Coronary artery (tissue), 2 donors: ENCODE measurements around the gene LGALS14.

ENCODE experiments used
- DNase-seq: peaks from one replicate; pipeline ENCODE4 v3.0.0-alpha.2; 2017; ENCODE audit warnings: low spot score
- H3K27ac ChIP-seq, 2 donors: fragments of 200-600 bp; sonication (generic); one replicate each; pipeline ENCODE4 v1.5.1; 2016 to 2019
- H3K4me3 ChIP-seq: fragments of 200-600 bp; sonication (generic); 2 replicates; pipeline ENCODE4 v1.5.1; 2016; ENCODE audit warnings: mild to moderate bottlenecking, moderate library complexity
- CTCF ChIP-seq: fragments of 200-600 bp; sonication (generic); IDR thresholded peaks from one replicate; pipeline ENCODE4 v1.5.1; 2019; ENCODE audit warnings: antibody characterized with exemption

Gene LGALS14

DNA sequence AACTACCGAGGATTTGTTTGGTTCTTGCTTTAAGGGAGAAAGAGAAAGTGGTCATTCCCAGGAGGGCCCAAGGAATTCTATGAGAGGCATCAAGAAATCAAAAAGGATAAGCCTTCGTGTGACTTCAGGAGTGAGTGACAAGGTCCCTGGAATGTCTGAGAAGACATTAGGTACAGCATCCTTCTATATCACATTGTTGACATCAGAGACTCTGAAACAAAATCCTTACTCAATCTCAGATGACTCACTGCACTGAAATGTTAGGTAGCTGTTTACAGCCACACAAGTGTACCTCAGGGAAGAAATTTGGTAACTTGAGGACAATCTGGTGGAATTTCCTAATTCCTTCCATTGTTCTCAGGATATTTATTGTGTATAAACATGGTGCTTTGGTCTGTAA, 7.9 kb upstream of the LGALS14 start:
- TF ChIP-seq CTCF, result no peak
- Histone ChIP-seq H3K4me3 (no peak overlapping the region), H3K27ac (no peak overlapping the region)
- no peak for DNase-seq

GRCh38 chr19:39698535-39698934, 5.7 kb upstream of the LGALS14 start:
- H3K4me3 ChIP-seq, result no peak overlapping the region

DNA sequence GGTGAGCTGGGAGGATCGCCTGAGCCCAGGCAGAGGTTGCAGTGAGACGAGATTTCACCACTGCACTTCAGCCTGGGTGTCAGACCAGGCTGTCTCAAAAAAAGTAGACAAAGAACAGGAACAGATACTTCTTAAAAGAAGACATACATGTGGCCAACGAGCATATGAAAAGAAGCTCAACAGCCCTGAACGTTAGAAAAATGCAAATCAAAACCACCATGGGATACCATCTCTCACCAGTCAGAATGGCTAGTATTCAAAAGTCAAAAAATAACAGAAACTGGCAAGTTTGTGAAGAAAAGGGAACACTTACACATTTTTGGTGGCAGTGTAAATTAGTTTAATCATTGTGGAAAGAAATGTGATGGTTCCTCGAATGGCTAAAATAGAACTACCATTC, 3.0 kb upstream of the LGALS14 start:
- no peak for DNase-seq
- no peak overlapping the region for H3K27ac ChIP-seq
- no peak overlapping the region for H3K4me3 ChIP-seq
- TF ChIP-seq CTCF, result no peak

More at GRCh38 chr19:39698535-39698934, 5.7 kb upstream of the LGALS14 start:
- TF ChIP-seq CTCF, result no peak
- DNase-seq, result no peak
- no peak overlapping the region for H3K27ac ChIP-seq

DNA sequence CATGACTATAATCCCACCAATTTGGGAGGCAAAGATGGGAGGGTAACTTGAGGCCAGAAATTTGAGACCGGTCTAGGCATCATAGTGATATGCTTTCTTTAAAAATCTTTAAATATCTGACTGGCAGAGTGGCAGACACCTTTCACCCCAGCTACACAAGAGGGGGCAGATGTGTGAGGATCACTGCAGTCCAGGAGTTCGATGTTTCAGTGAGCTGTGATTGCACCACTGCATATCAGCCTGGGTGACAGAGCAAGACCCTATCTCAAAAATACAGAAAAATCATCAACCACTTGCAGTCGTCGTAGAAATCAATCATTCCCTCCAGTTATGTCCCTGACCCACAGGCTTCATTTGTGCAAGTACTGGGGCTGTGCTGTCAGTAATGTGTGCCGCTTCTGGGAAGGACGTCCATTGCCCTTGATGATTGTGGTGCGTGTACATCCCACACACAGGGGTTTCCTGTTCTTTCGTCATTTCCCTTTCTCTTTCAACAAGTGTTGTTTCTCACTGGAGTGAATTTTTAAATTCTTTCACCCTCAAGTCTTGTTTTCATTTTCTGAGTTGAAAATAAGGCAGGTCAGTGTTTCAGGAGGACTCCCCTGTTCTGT, 1.4 kb downstream of the LGALS14 start:
- no peak for TF ChIP-seq CTCF
- H3K27ac ChIP-seq, result no peak overlapping the region
- no peak overlapping the region for H3K4me3 ChIP-seq
- no peak for DNase-seq

DNA sequence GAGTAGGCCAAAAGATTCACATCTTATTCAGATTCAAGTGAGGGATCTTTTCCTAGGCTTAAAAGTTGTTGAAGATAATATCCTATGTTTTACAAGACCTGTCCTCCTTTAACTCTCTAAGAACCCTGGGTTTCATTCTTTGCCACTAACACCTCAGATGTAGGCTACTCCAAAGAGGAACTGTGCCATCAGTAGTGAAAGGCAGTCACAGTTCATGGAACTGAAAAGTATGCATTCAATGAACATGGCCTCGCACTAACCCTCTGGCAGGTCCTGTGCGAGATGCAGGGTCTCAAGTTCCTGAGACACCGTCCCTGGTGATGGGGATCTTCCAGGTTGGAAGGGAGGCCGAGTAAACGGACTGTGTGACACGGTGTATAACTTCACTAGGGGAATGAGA, 4.3 kb downstream of the LGALS14 start:
- no peak overlapping the region for H3K4me3 ChIP-seq
- DNase-seq, result no peak
- TF ChIP-seq CTCF, result no peak
- H3K27ac ChIP-seq, result no peak overlapping the region

- no peak for DNase-seq
- H3K4me3 ChIP-seq, result no peak overlapping the region
- TF ChIP-seq CTCF, result no peak
Measured at GRCh38 chr19:39709026-39709872, 5.0 kb downstream of the LGALS14 start.

More at GRCh38 chr19:39709026-39709872, 5.0 kb downstream of the LGALS14 start:
- H3K27ac ChIP-seq, result no peak overlapping the region
